ENCODE data around the gene GTF2H1. TPM values are rescaled to one million over a fixed set of nuclear protein-coding genes. Genes with fewer than 3 reads are reported as not detected.
"Not testable (repeated sequence)": the region's sequence is repeated elsewhere in the genome, so short reads cannot be mapped to it uniquely, and the experiment has no call there.

Gene GTF2H1
- total RNA-seq, 1 donor from 2014 or later, result 41.7 TPM

DNA sequence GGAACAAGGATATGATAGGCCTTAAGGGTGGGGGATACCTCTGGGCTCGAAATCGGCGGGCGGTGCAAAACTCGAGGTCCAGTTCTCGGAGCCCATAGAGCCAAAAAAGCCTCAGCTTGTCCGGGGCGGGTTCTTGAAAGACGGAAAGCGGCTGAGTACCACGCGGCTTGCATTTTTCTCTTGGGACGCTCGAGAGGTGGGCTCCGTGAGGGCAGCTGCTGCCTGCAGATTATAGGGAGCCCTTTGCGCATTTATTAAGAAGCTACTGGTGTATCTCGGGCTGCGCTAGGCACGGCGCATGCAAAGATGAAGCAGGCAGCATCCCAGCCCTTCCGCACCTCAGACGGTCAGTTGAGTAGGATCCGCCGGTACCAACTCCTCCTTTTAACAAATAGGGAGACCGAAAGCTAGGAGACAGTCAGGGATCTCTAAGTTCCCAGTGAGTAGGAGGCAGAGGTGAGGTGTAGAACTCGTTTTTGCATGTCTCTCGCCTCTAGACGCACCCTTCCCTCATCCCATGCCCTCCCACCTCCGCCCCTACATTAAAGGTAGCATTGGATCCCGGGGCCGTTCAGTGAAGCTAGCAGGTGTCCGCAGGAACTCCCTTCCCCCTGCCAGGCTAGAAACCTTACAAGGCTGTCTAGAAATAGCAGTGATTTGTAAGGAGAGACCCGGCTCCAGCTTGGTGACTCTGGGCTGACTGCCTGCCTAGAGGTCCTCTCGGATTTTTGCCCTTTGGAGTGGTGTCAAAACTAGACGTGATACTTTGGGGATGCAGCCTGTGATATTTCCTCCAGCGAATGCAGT lies 72.8 kb downstream of the GTF2H1 start:
- TF ChIP-seq, protein P1, sequence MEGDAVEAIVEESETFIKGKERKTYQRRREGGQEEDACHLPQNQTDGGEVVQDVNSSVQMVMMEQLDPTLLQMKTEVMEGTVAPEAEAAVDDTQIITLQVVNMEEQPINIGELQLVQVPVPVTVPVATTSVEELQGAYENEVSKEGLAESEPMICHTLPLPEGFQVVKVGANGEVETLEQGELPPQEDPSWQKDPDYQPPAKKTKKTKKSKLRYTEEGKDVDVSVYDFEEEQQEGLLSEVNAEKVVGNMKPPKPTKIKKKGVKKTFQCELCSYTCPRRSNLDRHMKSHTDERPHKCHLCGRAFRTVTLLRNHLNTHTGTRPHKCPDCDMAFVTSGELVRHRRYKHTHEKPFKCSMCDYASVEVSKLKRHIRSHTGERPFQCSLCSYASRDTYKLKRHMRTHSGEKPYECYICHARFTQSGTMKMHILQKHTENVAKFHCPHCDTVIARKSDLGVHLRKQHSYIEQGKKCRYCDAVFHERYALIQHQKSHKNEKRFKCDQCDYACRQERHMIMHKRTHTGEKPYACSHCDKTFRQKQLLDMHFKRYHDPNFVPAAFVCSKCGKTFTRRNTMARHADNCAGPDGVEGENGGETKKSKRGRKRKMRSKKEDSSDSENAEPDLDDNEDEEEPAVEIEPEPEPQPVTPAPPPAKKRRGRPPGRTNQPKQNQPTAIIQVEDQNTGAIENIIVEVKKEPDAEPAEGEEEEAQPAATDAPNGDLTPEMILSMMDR (conservative IDR thresholded peaks at IDR 0.05), result no peak
- Mint-ChIP-seq H3K4me3 (peak overlapping the region; percentile 96), H3K9me3 (no peaks in the 10 kb centered on the region), H3K27me3 (ENCODE audit: low read depth) (peaks cover 9% of the 10 kb centered on the region), H3K36me3 (ENCODE audit: low read depth) (peaks cover 7% of the 10 kb centered on the region), H3K27ac (ENCODE audit: unreplicated experiment) (peak overlapping the region; percentile 84), H3K4me1 (peaks cover 29% of the 10 kb centered on the region)
- peak; percentile 10 for DNase-seq (ENCODE audit: low read depth, low spot score)

DNA sequence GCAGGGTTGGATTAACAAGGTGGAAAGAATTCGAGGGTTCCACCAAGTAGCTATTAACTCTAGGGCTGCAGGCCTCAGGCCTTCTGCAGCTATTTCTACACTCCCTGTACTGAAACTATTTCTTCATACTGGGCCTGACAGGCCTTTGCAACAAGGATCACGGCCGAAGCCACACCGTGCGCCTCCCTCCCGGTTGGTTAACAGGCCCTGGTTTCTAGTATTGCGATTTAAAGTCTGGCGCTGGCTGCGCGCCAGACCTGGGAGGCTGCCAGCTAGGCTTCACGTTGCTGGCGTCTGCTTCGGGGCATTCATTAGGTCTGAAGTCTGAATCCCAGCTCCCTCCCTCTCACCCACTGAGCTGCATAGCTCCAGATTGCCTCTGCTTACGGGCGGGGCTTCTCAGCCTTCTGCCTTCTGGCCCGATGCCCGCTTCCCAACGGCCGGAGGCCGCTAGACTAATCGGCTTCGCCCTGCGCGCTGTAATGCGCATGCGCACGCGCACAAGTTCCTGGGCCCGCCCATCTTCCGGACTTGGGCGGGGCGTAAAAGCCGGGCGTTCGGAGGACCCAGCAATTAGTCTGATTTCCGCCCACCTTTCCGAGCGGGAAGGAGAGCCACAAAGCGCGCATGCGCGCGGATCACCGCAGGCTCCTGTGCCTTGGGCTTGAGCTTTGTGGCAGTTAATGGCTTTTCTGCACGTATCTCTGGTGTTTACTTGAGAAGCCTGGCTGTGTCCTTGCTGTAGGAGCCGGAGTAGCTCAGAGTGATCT lies 73.6 kb downstream of the GTF2H1 start:
- Mint-ChIP-seq H3K27me3 (ENCODE audit: low read depth) (peaks cover 9% of the 10 kb centered on the region), H3K4me1 (peaks cover 29% of the 10 kb centered on the region), H3K36me3 (ENCODE audit: low read depth) (peaks cover 7% of the 10 kb centered on the region), H3K4me3 (peak overlapping the region; percentile 96), H3K27ac (ENCODE audit: unreplicated experiment) (peak overlapping the region; percentile 84), H3K9me3 (no peaks in the 10 kb centered on the region)
- TF ChIP-seq, protein P1 (conservative IDR thresholded peaks at IDR 0.05), result no peak
- peak; percentile 94 for DNase-seq (ENCODE audit: low read depth, low spot score)

DNA sequence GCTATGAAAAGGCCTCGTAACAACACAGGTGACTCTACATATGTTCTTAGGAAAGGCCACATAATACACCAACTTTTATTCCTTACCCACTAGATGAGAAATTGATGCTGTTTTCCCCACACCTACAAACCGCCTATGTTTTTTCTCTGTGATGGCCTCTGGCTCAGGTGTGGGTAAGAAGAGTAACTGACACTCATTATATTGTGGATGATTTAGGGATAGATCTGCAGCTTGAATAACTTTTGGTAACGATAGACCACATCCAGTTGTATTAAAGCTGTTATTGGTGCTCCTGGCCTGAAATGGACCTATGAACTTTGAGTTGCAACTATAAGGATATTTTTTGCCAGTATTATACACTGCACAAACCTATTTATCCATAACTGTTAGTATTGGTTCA lies 75.6 kb downstream of the GTF2H1 start:
- H3K27me3 Mint-ChIP-seq (ENCODE audit: low read depth), result peaks cover 9% of the 10 kb centered on the region
- no peak for DNase-seq (ENCODE audit: low read depth, low spot score)
- H3K4me3 Mint-ChIP-seq, result peak overlapping the region; percentile 72
- H3K9me3 Mint-ChIP-seq, result no peaks in the 10 kb centered on the region
- TF ChIP-seq, protein P1 (conservative IDR thresholded peaks at IDR 0.05), result no peak
- H3K4me1 Mint-ChIP-seq, result peaks cover 29% of the 10 kb centered on the region
- no peak overlapping the region for H3K27ac Mint-ChIP-seq (ENCODE audit: unreplicated experiment)
- H3K36me3 Mint-ChIP-seq (ENCODE audit: low read depth), result peaks cover 10% of the 10 kb centered on the region

DNA sequence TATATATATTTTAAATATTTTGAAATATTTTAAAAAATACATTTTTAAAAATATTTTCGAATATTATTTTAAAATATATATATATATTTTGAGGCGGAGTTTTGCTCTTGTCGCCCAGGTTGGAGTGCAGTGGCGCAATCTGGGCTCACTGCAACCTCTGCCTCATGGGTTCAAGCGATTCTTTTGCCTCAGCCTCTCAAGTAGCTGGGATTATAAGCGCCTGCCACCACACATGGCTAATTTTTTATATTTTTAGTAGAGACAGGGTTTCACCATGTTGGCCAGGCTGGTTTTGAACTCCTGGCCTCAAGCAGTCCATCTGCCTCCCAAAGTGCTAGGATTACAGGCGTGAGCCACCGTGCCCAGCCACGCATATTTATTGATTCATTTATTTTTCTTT lies 78.7 kb downstream of the GTF2H1 start:
- not testable (repeated sequence) for H3K4me3 Mint-ChIP-seq; H3K27me3 Mint-ChIP-seq (ENCODE audit: low read depth); H3K9me3 Mint-ChIP-seq; DNase-seq (ENCODE audit: low read depth, low spot score); H3K27ac Mint-ChIP-seq (ENCODE audit: unreplicated experiment)
- peaks cover 14% of the 10 kb centered on the region for H3K4me1 Mint-ChIP-seq
- H3K36me3 Mint-ChIP-seq (ENCODE audit: low read depth), result peaks cover 21% of the 10 kb centered on the region

DNA sequence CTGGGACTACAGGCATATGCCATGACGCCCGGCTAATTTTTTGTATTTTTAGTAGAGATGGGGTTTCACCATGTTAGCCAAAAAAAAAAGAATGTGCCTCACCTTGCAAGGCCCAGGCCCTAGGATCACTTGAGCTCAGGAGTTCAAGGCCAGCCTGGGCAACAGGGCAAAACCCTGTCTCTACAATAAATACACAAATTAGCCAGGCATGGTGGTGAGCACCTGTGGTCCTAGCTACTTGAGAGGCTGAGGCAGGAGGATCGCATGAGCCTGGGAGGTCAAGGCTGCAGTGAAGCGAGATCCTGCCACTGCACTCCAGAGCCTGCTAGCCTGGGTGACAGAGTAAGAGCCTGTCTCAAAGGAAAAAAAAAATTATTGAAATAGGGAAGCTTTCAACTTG lies 81.7 kb downstream of the GTF2H1 start:
- Mint-ChIP-seq H3K9me3 (no peaks in the 10 kb centered on the region), H3K36me3 (ENCODE audit: low read depth) (peaks cover 17% of the 10 kb centered on the region), H3K27ac (ENCODE audit: unreplicated experiment) (no peak overlapping the region), H3K4me3 (no peak overlapping the region), H3K27me3 (ENCODE audit: low read depth) (no peaks in the 10 kb centered on the region), H3K4me1 (no peaks in the 10 kb centered on the region)
- DNase-seq (ENCODE audit: low read depth, low spot score), result no peak
- TF ChIP-seq, protein P1 (conservative IDR thresholded peaks at IDR 0.05), result no peak

DNA sequence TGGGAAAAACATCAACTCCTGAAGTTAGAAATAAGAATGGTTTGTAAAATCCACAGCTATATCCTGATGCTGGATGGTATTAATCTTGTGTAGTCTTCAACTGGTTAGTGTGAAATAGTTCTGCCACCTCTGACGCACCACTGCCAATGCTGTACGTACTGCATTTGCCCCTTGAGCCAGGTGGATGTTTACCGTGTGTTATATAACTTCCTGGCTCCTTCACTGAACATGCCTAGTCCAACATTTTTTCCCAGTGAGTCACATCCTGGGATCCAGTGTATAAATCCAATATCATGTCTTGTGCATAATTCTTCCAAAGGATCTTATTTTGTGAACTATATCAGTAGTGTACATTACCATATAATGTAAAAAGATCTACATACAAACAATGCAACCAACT lies 85.0 kb downstream of the GTF2H1 start:
- H3K27ac Mint-ChIP-seq (ENCODE audit: unreplicated experiment); H3K27me3 Mint-ChIP-seq (ENCODE audit: low read depth); H3K9me3 Mint-ChIP-seq; DNase-seq (ENCODE audit: low read depth, low spot score): not testable (repeated sequence)
- Mint-ChIP-seq H3K4me1 (peaks cover 12% of the 10 kb centered on the region), H3K36me3 (ENCODE audit: low read depth) (peaks cover 16% of the 10 kb centered on the region), H3K4me3 (peak overlapping the region; percentile 15)

Data from neural crest cell (in vitro differentiated cells).